GM18526 (cell line): Measurements from ENCODE around the gene SHISA9.

Source experiments
- POLR2A ChIP-seq: IDR thresholded peaks from 3 replicates; pipeline ENCODE4 v1.6.1; 2011; ENCODE audit not compliant: insufficient read length; ENCODE audit errors: extremely low read depth

SHISA9 gene

DNA sequence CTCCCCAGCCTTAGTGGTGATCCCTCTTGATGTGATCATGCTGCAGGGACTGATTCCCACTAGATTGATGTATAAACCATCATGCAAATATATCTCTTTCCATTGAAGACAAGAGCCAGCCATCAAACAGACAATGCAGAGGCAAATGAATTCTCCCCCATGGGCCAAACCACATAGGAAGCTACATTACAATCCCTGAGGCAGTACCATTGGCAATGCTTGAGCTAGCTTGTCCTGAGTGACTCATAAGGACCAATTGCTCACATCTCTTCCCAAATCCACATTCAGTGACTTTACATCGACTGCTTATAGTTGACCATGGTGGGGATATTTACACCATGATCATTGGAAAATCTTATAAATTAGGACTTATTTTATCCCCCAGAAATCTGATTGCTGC is 242.2 kb downstream of the SHISA9 start:
- TF ChIP-seq POLR2A: no peak

DNA sequence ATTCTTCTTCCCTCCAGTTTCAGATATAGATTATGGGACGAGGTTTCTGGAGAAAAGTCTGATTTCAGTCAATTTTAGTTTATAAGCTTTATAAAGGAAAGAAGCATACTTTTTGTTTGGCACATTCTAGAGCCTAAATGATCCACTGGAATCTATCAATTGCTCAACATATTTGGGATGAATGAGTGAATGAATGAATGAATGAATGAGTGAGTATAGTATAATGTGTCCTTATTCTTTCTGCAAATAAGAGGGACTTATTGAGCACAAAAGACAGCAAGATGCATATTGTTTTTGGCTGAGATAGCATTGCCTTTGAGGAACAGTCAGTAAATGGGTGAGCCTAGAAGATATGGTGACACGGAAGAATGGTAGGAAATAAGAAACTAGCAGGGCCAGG is 245.4 kb downstream of the SHISA9 start:
- no peak for TF ChIP-seq POLR2A

DNA sequence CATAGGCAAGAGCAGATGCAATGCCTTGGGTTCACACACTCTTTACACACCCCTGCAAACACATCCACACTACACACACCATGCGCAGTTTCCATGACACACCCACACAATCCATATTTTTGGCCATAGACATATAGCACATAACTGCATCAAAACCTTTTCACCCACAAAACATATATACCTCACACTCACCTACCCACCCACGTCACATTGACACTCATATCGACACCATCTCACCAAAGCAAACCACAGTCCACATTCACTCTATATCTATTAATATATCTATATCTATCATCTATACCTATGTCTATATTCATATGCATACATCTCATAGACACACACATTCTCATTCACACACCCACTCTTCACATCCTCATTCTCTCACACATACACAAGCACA is 246.9 kb downstream of the SHISA9 start:
- TF ChIP-seq POLR2A: no peak

DNA sequence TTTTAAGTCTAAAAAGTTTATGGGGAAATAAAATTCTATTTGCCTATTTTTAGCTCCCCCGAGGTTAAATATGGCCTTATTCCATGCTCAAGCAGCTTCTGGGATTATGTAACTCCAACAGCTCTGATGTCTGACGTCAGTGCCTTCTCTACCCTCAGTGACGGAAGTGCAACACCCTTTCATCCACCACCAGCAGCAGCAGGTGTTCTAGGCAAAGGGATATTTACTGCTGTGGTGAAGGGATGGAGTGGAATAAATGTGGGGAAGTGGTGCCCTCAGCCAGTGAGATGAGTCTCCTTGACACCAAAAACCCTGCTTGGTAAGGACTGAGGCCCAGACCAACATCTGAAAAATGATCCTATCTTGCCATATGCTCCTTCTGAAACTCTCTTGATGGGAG is 247.4 kb downstream of the SHISA9 start:
- TF ChIP-seq POLR2A: no peak

DNA sequence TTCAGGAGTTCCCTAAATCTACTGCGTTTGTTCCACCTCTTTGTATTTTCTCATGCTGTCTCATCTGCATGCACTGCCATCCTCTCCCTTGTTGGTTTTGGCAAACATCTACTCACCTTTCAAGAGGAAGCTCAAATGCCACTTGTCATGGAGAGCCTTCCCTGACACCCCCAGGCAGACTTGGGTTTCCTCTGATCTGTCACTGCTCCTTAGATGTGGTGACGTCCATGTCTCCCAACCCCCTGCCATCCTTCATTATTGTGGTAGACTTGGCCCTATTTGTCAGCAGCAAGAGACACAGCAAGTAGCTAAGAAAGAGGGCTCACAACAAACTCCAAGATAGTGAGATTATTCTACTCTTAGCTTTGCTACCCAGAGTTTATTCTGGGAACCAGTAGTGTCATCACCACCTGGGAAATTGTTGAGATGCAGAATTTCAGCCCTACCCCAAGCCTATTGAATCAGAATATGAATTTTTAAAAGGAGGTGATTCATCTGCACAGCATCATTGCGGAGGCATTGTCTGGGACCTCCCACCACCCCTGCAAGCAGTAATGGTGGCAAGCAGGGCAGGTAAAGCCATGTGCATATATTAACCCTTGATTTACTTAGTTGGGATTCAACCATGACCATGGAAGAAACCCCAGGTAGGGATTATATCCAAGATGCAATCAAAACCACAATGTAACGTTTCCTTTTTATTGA is 248.9 kb downstream of the SHISA9 start:
- TF ChIP-seq POLR2A: no peak

DNA sequence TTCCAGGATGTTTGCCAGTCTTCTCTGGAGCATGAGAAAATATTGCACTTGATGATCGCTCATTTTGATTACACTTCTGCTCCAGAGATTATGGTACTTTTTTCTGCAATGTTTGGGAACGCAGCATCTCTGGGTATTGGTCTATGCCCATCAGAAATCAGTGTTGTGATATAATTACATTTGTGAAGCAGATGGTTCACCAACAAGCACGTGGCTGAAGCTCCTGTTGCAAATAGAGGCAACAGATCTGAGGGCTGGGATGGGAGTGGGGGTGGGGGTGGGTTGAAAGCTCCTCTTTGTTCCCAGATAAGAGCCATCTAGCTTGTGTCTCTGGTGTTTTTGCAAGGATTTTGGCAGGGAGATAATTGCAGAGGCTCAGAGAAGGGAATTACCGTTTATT is 252.3 kb downstream of the SHISA9 start:
- TF ChIP-seq POLR2A: no peak

DNA sequence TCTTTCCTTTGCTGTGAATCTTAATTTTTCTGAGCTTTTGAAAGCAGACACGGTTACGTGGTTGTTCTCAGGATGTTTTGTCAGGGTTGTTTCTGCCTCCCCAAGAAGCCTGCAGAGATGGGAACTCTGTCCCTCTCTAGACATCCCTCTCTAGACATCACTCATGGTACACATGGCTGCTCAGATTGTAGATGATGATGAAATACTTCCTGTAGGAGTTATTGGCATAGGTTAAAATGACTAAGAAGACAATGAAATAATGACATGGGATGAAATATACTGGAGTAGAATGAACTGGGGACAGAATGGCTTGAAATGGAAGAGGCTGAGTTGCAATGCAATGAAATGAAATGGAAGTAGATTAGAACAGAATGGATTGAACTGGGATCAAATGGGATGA is 253.4 kb downstream of the SHISA9 start:
- no peak for TF ChIP-seq POLR2A

DNA sequence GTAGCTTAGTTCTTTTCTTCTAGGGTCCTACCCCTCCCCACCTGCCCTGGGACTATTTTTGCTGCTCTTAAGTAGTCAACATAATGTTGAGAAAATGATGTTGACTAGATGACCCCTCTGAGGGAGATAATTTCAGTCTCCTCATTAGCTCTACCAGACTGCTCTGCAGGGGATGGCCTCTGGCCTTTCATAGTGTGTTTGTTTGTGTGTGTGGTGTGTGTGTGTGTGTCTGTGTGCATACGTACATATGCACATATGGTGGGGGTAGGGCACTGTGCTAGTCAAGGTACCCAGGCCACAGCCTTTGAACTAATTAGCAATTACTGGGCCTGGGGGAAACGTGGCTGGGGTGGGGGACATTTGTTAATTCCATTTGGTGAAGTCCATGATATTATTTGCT is 254.0 kb downstream of the SHISA9 start:
- no peak for TF ChIP-seq POLR2A

DNA sequence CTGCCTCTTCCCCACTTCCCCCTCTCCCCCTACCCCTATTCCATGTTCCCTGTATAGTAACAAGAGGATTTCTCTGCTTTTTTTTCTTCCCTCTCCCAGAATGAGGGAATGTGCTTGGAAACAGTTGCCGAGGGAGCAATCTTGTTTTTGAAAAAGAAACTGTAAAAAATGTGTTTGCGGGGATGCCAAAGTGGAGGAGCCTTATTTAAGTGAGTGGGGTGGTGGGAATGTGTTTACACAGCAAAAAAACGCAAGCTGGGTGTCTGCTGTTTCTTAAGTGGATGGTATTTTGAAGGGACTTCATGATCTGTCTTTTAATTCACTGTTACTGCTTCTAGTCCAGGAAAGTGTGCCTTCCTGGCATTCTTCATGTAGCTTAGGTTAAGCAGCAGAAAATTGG is 254.4 kb downstream of the SHISA9 start:
- TF ChIP-seq POLR2A: no peak

DNA sequence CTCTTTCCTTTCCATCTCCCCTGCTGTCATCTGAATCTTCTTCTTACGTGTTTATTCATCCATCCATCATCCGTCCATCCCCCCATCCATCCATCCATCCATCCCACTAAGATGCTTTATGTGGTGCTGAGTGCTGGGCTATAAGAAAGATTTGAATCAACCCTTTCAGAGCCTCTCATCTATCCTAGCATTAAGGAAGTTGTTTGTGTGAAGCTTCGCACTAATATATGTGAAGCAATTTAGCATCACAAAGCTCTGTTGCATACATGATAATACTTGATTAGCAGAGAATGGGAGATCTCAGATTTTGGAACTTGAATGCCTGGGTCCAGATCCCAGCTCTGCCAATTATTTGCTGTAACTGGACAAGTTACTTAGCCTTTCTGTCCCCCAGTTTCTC is 255.7 kb downstream of the SHISA9 start:
- no peak for TF ChIP-seq POLR2A

DNA sequence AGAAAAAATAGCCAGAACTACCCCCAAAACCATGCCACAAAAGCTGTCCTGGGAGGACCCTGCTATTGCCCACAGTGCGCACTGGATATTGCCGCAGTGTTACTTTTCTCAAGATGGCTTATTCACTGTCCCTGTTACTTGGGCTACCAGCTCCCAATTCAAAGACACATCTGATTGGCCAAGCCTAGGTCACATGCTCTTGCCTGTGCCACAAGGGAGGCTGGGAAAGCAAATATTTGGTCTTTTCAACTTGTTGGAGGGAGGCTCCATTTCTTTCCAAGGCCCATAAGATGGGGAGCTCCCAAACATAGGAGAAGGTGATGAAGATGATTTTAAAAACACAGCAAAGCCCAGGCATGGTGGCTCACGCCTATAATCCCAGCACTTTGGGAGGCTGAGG is 257.0 kb downstream of the SHISA9 start:
- no peak for TF ChIP-seq POLR2A

DNA sequence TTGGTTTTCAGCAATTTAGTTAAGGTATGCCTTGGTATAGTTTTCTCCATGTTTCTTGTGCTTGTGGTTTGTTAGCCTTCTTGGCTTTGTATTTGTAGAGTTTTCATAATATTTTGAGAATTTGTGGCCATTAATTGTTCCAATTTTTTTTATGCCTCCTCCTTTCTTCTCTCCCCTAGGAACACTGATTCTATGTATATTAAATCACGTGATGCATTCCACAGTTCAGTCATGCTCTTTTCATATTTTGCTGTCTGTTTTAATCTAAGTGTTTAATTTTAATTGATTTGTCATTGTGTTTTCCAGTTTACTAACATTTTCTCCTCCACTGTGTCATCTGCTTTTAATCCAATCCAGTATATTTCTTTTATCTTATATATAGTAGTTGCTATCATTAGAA is 263.6 kb downstream of the SHISA9 start:
- TF ChIP-seq POLR2A: no peak

DNA sequence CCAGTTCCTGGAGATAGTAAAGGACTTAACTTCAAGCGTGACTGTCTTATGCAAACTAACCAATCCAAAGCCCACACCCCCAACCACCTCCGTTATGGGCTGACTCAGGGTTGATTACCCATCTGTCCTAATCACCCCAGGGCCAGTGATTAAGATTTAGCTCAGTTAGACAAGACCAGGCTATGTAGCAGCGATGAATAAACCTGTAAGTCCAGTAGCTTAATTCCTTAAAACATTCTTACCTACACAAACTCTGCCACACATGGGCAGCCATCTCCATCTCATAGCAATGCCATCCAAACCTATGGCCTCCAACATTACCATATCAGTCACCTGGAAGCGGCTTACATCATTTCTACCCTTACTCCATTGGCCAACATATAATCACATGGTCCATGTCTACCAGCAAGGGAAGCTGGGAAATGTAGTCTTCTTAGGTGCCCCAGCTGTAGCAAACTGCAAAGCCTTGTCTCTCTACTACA is 266.7 kb downstream of the SHISA9 start:
- no peak for TF ChIP-seq POLR2A

DNA sequence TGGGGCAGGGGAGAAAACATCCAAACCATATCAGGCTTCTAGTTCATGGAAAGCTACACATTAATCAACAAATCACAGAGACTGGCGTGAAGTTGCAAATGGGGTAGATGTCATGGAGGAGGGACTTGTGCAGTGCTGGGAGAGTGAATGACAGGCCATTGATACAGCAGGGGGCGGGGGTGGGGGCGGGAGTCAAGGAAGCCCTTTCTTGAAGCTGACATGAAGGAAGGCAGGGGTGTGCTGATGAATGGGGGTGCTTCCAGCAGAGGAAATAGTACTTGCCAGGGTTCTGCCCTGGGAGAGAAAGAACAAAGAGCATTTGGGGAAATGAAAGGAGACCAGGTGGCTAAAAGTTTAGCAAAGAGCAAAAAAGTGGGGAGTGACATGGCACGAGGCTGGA is 269.9 kb downstream of the SHISA9 start:
- no peak for TF ChIP-seq POLR2A

DNA sequence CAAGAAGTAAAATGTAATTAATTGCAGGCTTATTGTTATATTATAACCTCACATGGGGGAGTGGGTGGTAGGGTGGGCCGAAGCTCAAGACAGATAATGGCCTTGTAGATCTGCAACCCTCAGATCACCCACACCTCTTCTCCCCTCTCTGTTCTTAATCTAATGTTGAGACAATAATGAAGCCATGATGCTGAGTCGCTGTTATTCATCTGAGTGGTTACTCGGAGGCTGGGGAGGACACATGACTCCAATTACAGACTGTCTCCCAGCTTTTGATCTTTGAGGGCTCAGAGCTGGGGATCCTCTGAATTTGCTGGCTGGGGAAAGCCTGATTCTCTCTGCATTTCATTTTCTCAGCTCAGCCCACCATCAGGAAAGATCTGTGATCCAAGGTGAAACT is 275.3 kb downstream of the SHISA9 start:
- no peak for TF ChIP-seq POLR2A

DNA sequence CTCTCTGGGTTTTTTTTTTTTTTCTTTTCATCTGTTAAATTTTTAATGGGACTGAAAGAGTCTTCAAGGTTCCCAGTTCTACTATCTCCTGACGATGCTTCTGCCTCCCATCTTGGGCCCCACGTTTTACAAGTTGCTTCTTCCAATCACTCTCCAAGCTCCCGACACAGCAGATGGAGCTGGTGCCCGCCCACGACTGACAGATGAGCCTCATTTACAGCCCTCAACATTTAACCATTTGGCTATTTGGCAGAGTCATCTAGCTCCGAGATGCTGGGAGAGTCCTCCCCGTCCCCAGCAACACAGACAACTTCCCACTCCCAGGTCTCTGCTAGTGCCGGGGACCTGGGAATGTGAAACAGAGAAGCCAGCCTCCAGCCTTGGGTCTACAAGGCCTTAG is 276.9 kb downstream of the SHISA9 start:
- no peak for TF ChIP-seq POLR2A

DNA sequence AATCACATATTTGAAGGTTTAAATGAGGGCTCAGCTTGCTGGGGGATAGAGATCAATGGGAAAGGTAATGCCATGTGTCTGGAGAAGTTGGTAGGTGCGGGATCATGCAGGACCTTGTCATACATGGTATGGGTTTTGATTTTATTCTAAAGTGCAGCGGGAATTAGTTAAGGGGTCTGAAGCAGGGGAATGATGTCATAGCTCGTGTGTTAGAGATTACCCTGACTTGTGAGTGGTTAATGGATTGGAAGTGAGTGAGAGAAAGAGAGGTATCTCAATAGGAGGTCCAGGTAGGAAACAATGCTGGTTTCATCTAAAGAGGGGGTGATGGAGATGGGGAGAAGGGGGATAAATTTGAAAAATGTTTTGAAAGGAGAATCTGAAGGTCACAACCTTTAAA is 280.0 kb downstream of the SHISA9 start:
- no peak for TF ChIP-seq POLR2A

DNA sequence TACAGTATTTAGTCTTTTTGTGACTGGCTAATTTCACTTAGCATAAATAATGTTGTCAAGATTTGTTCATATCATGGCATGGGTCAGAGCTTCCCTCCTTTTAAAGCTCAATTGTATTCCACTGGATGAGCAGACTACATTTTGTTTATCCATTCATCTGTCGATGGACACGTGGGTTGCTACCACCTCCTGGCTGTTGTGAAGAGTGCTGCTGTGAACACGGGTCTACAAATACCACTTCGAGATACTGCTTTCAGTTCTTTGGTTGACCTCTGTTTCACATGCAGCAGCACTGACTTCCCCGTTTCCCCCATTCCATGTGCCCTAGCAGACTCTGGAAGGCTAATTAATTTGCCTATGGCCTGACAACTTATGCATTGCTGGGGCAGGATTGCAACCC is 285.4 kb downstream of the SHISA9 start:
- TF ChIP-seq POLR2A: no peak

DNA sequence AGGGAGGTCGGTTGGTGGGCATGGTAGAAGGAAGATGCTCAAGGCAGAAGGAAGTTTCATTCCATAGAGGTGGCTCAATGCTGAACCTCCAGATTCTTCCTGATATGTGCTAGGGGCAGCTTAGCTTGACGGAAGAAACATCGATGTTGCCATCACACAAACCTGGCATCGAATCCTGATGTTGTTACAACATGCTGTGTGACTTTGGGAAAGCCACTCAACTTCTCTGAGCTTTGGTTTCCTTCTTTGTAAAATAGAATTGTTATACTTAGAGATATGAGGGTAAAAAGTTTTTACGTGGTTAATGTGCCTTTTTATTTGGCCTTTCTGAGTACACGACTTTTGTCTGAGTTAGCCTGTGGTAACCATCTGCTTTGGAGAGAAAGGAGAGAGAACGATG is 287.9 kb downstream of the SHISA9 start:
- no peak for TF ChIP-seq POLR2A
